RWPE1 (cell line): ENCODE results near the gene TEKT3.

Source experiments
- CTCF ChIA-PET: fragments of 350-600 bp; sonication (Branson Sonifier 250); formaldehyde crosslinking; extraction: SDS; loops from one replicate; lab custom pipeline; 2021; lab: Yijun Ruan, JAX
- POLR2A ChIA-PET: fragments of 400-600 bp; formaldehyde crosslinking; extraction: SDS; loops from one replicate; lab custom pipeline; 2020; ENCODE audit warnings: antibody characterized with exemption; ENCODE audit not compliant: low non-redundant PET; lab: Yijun Ruan, JAX
- DNase-seq: peaks from one replicate; pipeline ENCODE4 v3.0.0; 2012; ENCODE audit warnings: low spot score
- H3K27ac ChIP-seq: fragments of 450-650 bp; 2 replicates; pipeline ENCODE4 v1.5.1; 2017
- CTCF ChIP-seq: fragments of 450-650 bp; conservative IDR thresholded peaks from 2 replicates; pipeline ENCODE4 v1.5.1; 2017; ENCODE audit warnings: low read depth, mild to moderate bottlenecking

The TEKT3 gene

GRCh38 chr17:15263680-15264079 lies 77.7 kb downstream of the TEKT3 start:
- ChIA-PET CTCF (interaction anchor here (1.1 kb wide), 1 partner anchor 239 kb away, joined by 9 read pairs; no protein-coding TSS in a partner anchor), POLR2A (no interaction called here)
- no peak for TF ChIP-seq CTCF
- H3K27ac ChIP-seq, result peak overlapping the region; percentile 93
- DNase-seq, result no peak

- DNase-seq, result no peak
- POLR2A ChIA-PET, result no interaction called here
- CTCF ChIA-PET, result interaction anchor here (1.1 kb wide), 1 partner anchor 240 kb away, joined by 9 read pairs; no protein-coding TSS in a partner anchor
- TF ChIP-seq CTCF, result no peak
- H3K27ac ChIP-seq, result peak overlapping the region; percentile 93
Observed at GRCh38 chr17:15263206-15263579, 78.2 kb downstream of the TEKT3 start.

- DNase-seq, result peak; percentile 46
- ChIA-PET POLR2A (no interaction called here), CTCF (interaction anchor here (0.5 to 1.3 kb wide), 3 partner anchors 136 to 240 kb away, joined by 3 to 9 read pairs (median 5); no protein-coding TSS in a partner anchor)
- H3K27ac ChIP-seq, result peak overlapping the region; percentile 93
- no peak for TF ChIP-seq CTCF
Observed at GRCh38 chr17:15262291-15263205, 78.8 kb downstream of the TEKT3 start.

- no peak for DNase-seq
Observed at GRCh38 chr17:15261802-15262290, 79.6 kb downstream of the TEKT3 start.

DNA sequence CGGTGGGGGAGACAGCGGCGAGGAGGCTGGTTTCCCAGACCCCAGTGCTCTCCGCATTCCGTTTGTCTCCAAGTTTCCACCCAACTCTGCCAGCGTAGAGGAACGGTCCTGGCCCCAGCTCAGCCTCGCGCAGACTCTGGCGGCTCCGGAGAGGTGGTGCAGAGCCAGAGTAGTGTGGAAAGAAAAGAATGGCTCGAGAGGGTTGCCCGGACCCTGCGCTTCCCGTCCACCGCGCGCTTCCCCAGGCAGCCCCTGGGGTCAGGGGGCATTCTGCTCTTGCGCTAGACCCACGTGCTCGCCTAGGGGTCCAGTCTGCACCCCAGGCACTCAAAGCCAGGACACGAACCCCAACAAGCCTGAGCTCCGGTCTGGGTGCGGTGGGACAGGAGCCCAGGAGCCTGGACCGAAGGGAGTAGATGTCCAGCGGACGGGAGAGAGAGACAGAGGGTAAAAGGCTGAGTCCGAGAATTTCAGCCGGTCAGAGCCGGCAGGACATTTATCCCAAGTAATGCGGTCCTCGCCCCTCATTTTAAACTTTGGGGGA lies 80.1 kb downstream of the TEKT3 start:
- peak overlapping the region; percentile 93 for H3K27ac ChIP-seq
- POLR2A ChIA-PET, result no interaction called here
- CTCF ChIA-PET, result interaction anchor here (0.7 to 1.3 kb wide), 2 partner anchors 13 to 242 kb away, joined by 4 to 5 read pairs; no protein-coding TSS in a partner anchor
- no peak for TF ChIP-seq CTCF
- DNase-seq, result no peak

More at GRCh38 chr17:15261802-15262290, 79.6 kb downstream of the TEKT3 start:
- TF ChIP-seq CTCF, result no peak
- CTCF ChIA-PET, result interaction anchor here (0.5 to 1.3 kb wide), 3 partner anchors 14 to 241 kb away, joined by 3 to 5 read pairs (median 4); no protein-coding TSS in a partner anchor
- H3K27ac ChIP-seq, result peak overlapping the region; percentile 93
- POLR2A ChIA-PET, result no interaction called here
